GM12878 (cell line): ENCODE data around the gene FOXD2.

Experiments used
- EP300 ChIP-seq, 2 experiments: fragments of 150-350 bp in 1 of 2; IDR thresholded peaks; 2 replicates each; pipeline ENCODE4 v1.6.1; 2011 to 2012; ENCODE audit warnings: low read depth in 2 of 2, low read length in 2 of 2, borderline replicate concordance in 1 of 2, improper control_type of control experiment in 1 of 2, inconsistent platforms in 1 of 2; ENCODE audit not compliant: control insufficient read depth in 1 of 2
- HDAC6 ChIP-seq: fragments of 200-600 bp; sonication (generic); IDR thresholded peaks from one replicate; pipeline ENCODE4 v1.8.0; 2017; ENCODE audit warnings: antibody characterized with exemption; ENCODE audit not compliant: unreplicated experiment
- TF ChIP-seq, protein P1 (sequence below), 3 experiments: IDR thresholded peaks in 2 of 3; conservative IDR thresholded peaks in 1 of 3; 2 replicates each; pipeline ENCODE4 v1.5.1; 2011; ENCODE audit warnings: low read depth in 3 of 3, low read length in 3 of 3, mild to moderate bottlenecking in 3 of 3, control low read depth in 2 of 3, moderate library complexity in 2 of 3, inconsistent platforms in 1 of 3, mixed read lengths in 1 of 3; ENCODE audit not compliant: control insufficient read depth in 2 of 3, insufficient read depth in 1 of 3; ENCODE audit errors: extremely low read depth in 1 of 3
- TF ChIP-seq, protein P2 (sequence below): fragments of 450-650 bp; formaldehyde crosslinking; IDR thresholded peaks from 2 replicates; pipeline ENCODE4 v1.5.0; 2022; ENCODE audit warnings: mild to moderate bottlenecking, missing genetic modification characterization

DNA sequence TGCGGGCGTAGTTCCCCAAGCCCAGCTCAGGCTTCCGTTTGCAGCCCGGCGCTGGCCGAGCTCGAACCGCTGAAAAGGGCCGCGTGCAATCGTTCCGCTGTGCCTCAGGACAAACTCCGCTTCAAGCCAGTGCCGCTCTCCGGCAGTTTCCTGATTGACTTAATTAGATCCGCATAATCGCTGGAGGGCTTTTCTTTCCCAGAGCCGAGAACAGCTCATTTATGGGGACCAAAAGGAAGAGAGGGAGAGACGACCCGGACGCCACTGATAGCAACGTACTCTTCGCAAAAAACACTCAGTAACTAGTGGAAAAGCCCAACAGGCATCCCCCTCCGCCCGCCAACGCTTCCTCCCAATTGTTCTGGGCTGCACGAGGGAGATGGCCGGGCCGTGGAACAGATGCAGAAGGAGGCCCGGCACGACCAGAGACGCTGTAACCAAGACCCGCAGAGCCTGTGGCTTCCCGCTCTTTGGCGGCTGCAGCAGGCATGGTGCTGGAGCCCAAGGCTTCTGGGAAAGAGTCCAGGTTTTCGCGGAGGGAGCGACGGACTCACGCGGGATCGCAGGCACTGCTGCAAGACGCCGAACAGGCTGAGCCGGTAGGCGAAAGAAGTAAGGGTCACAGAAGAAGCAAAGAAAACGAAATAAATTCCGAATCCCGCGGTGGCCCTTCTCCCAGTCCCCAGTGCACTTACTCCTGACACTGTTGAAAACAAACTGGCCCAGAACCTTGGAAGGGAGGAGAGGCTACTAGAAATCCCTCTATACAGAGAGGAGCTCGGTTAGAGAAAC, 3.6 kb upstream of the FOXD2 start:
- TF ChIP-seq EP300 (IDR thresholded peaks at IDR 0.05; ENCODE audit: borderline replicate concordance in 1 of 2, control insufficient read depth in 1 of 2, low read depth in 2 of 2, low read length in 2 of 2) (no peak), HDAC6 (no peak)
- TF ChIP-seq, protein P1, sequence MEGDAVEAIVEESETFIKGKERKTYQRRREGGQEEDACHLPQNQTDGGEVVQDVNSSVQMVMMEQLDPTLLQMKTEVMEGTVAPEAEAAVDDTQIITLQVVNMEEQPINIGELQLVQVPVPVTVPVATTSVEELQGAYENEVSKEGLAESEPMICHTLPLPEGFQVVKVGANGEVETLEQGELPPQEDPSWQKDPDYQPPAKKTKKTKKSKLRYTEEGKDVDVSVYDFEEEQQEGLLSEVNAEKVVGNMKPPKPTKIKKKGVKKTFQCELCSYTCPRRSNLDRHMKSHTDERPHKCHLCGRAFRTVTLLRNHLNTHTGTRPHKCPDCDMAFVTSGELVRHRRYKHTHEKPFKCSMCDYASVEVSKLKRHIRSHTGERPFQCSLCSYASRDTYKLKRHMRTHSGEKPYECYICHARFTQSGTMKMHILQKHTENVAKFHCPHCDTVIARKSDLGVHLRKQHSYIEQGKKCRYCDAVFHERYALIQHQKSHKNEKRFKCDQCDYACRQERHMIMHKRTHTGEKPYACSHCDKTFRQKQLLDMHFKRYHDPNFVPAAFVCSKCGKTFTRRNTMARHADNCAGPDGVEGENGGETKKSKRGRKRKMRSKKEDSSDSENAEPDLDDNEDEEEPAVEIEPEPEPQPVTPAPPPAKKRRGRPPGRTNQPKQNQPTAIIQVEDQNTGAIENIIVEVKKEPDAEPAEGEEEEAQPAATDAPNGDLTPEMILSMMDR (IDR thresholded peaks at IDR 0.05 in 2 of 3, conservative IDR thresholded peaks at IDR 0.05 in 1 of 3; ENCODE audit: control insufficient read depth in 2 of 3, extremely low read depth in 1 of 3, insufficient read depth in 1 of 3, low read depth in 3 of 3, low read length in 3 of 3), result no peak
- TF ChIP-seq, protein P2, sequence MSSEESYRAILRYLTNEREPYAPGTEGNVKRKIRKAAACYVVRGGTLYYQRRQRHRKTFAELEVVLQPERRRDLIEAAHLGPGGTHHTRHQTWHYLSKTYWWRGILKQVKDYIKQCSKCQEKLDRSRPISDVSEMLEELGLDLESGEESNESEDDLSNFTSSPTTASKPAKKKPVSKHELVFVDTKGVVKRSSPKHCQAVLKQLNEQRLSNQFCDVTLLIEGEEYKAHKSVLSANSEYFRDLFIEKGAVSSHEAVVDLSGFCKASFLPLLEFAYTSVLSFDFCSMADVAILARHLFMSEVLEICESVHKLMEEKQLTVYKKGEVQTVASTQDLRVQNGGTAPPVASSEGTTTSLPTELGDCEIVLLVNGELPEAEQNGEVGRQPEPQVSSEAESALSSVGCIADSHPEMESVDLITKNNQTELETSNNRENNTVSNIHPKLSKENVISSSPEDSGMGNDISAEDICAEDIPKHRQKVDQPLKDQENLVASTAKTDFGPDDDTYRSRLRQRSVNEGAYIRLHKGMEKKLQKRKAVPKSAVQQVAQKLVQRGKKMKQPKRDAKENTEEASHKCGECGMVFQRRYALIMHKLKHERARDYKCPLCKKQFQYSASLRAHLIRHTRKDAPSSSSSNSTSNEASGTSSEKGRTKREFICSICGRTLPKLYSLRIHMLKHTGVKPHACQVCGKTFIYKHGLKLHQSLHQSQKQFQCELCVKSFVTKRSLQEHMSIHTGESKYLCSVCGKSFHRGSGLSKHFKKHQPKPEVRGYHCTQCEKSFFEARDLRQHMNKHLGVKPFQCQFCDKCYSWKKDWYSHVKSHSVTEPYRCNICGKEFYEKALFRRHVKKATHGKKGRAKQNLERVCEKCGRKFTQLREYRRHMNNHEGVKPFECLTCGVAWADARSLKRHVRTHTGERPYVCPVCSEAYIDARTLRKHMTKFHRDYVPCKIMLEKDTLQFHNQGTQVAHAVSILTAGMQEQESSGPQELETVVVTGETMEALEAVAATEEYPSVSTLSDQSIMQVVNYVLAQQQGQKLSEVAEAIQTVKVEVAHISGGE, result no peak
